SK-N-SH treated with all-trans-retinoic acid at 6 μM for 48 hours (cell line): ENCODE data around the gene MGMT.

Experiments used
- ARNTL ChIP-seq: fragments of 450-650 bp; formaldehyde crosslinking; IDR thresholded peaks from 2 replicates; pipeline ENCODE4 v1.5.0; 2020; ENCODE audit warnings: low read depth, mild to moderate bottlenecking, moderate library complexity, borderline replicate concordance
- BACH2 ChIP-seq: fragments of 250-450 bp; sonication (Bioruptor Pico); IDR thresholded peaks from 2 replicates; pipeline ENCODE4 v1.9.0; 2021; ENCODE audit warnings: mild to moderate bottlenecking, borderline replicate concordance
- CREB5 ChIP-seq: fragments of 250-450 bp; sonication (Bioruptor Pico); IDR thresholded peaks from 2 replicates; pipeline ENCODE4 v1.5.1; 2020; ENCODE audit warnings: low read depth, mild to moderate bottlenecking, moderate library complexity
- CSDC2 ChIP-seq: fragments of 250-450 bp; sonication (Bioruptor Pico); IDR thresholded peaks from 2 replicates; pipeline ENCODE4 v1.5.0; 2020; ENCODE audit warnings: mild to moderate bottlenecking, moderate library complexity
- GLIS3 ChIP-seq: fragments of 250-450 bp; sonication (Bioruptor Pico); IDR thresholded peaks from 2 replicates; pipeline ENCODE4 v1.5.0; 2020; ENCODE audit warnings: mild to moderate bottlenecking, moderate library complexity
- PATZ1 ChIP-seq: fragments of 250-450 bp; sonication (Bioruptor Pico); IDR thresholded peaks from 2 replicates; pipeline ENCODE4 v1.8.0; 2020; ENCODE audit warnings: mild to moderate bottlenecking, moderate library complexity, borderline replicate concordance
- RARB ChIP-seq: fragments of 250-450 bp; sonication (Bioruptor Pico); IDR thresholded peaks from 2 replicates; pipeline ENCODE4 v1.8.0; 2021; ENCODE audit warnings: mild to moderate bottlenecking, moderate library complexity
- TSHZ2 ChIP-seq: fragments of 250-450 bp; sonication (Bioruptor Pico); IDR thresholded peaks from 2 replicates; pipeline ENCODE4 v1.5.0; 2020; ENCODE audit warnings: mild to moderate bottlenecking, moderate library complexity
- ZFP3 ChIP-seq: fragments of 250-450 bp; sonication (Bioruptor Pico); IDR thresholded peaks from 2 replicates; pipeline ENCODE4 v1.5.0; 2020; ENCODE audit warnings: mild to moderate bottlenecking, moderate library complexity
- ZFP30 ChIP-seq: fragments of 450-650 bp; formaldehyde crosslinking; IDR thresholded peaks from 2 replicates; pipeline ENCODE4 v1.5.0; 2022; ENCODE audit warnings: mild to moderate bottlenecking, moderate library complexity
- ZNF70 ChIP-seq: fragments of 450-650 bp; formaldehyde crosslinking; IDR thresholded peaks from 2 replicates; pipeline ENCODE4 v1.5.0; 2020; ENCODE audit warnings: mild to moderate bottlenecking, moderate library complexity
- ZNF8 ChIP-seq: fragments of 450-650 bp; formaldehyde crosslinking; IDR thresholded peaks from 2 replicates; pipeline ENCODE4 v1.5.0; 2020; ENCODE audit warnings: mild to moderate bottlenecking, moderate library complexity

- TF ChIP-seq GLIS3 (CRISPR knock-in tag), result no peak
- no peak for TF ChIP-seq ZNF8 (CRISPR knock-in tag)
- no peak for TF ChIP-seq RARB (CRISPR knock-in tag)
- TF ChIP-seq PATZ1 (CRISPR knock-in tag), result no peak
- no peak for TF ChIP-seq ARNTL (CRISPR knock-in tag)
- no peak for TF ChIP-seq CSDC2 (CRISPR knock-in tag)
- no peak for TF ChIP-seq TSHZ2 (CRISPR knock-in tag)
- no peak for TF ChIP-seq ZFP30 (CRISPR knock-in tag)
- TF ChIP-seq ZFP3 (CRISPR knock-in tag), result no peak
- no peak for TF ChIP-seq BACH2
- TF ChIP-seq CREB5 (CRISPR knock-in tag), result no peak
- TF ChIP-seq ZNF70, result no peak
Measured at GRCh38 chr10:129702605-129703004, 235.6 kb downstream of the MGMT start.
